GM19463 (cell line): ENCODE data around the gene ZBTB42.
"Not testable (repeated sequence)": the region's sequence is repeated elsewhere in the genome, so short reads cannot be mapped to it uniquely, and the experiment has no call there.

Experiments used
- ATAC-seq: cut with Tn5 transposase; IDR thresholded peaks from one replicate; pipeline ENCODE4 v1.9.1; 2021; ENCODE audit warnings: mild to moderate bottlenecking, moderate library complexity; ENCODE audit not compliant: unreplicated experiment

Gene ZBTB42

DNA sequence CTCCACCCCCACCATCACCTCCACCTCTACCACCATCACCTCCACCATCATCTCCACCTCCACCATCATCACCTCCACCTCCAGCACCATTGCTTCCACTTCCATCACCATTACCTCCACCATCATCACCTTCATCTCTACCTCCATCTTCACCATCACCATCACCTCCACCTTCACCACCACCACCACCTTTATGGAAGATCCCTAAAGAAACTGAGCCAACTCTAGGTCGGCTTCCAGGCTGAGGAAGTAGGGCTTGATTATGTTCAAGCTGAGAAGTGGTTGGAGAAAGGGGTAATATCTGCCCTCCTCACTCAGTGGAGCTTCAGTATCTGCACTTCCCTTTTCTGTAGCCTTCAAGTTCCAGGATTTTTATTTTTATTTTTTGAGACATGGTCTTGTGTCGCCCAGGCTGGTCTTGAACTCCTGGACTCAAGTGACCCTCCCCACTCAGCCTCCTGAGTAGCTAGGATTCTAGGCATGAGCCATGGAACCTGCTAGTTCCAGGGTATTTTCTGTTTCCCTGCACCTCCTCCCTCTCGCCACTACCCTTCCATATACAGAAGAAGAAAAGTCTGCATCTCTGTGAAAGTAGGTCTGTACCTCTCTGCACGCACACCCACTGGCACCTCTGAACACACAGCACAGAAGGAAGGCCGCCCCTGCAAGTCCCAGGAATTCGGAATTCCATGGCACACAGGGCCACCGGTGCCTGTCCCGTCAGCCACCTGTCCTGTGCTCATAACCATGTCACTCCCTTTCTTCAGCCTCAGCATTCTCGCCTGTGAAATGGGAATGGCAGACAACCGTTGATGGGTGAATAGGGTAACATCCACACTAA lies 5.9 kb downstream of the ZBTB42 start:
- ATAC-seq: no peak

DNA sequence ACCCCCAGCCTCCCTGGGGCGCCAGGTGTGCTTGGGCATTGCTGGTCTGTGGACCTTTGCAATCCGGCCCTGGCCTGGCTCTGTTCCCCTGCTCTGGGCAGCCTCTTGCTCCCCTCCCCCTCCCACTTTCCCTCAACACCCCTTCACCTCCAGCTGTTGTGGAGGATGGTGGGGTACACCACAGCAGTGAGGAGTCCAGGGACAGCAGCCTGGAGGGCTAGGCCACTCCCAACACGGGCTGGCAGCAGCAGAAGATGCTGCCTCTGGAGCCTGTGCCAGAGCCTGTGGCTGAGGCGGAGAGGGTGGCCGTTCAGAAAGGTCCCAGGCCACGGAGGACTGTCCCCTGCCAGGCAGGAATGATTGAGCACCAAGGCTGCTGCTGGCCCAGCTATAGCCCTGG lies 7.6 kb downstream of the ZBTB42 start:
- ATAC-seq: no peak

DNA sequence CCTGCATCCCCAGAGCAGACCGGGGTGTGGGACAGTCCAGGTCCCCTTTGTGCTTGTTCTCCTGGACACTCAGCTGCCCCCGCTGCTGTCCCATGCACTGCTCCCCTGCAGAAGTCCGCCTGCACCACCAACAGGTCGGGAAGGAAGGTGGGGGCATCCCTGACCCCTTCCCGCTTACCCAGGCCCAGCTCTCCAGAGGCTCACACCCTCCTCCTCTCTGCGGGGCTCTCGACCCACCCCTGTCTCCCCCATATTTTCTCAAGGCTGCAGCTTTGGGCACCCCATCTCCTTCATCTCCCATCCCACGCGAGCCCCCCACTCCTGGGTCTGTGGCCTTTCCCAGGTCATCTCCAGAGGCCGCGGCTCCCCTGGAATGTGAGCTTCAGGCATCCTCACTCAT lies 9.4 kb downstream of the ZBTB42 start:
- no peak for ATAC-seq

- no peak for ATAC-seq
Measured at GRCh38 chr14:104813286-104813685, 12.4 kb downstream of the ZBTB42 start.

DNA sequence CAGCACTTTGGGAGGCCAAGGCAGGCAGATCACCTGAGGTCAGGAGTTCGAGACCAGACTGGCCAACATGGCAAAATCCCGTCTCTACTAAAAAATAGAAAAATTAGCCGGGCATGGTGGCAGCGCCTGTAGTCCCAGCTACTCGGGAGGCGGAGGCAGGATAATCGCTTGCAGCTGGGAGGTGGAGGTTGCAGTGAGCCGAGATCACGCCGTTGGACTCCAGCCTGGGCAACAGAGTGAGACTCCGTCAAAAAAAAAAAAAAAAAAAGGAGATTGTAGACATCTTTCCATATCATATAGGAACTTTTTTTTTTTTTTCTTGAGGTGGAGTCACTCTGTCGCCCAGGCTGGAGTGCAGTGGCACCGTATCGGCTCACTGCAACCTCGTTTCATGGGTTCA lies 13.8 kb downstream of the ZBTB42 start:
- ATAC-seq: not testable (repeated sequence)

DNA sequence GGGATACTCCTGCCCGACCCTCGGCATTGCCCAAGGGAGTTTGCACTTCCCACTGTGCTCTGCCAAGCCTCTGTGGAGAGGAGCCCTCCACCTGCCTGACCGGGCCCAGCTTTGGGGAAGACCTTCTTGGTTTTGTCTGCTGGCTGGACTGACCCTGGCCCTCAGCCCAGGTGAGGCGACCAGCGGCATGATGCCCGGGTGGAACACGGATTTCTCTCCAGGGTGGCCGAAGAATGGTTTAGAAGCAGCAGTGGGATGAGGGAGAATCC lies 15.6 kb downstream of the ZBTB42 start:
- no peak for ATAC-seq

GRCh38 chr14:104817930-104818713 lies 17.2 kb downstream of the ZBTB42 start:
- ATAC-seq: no peak

DNA sequence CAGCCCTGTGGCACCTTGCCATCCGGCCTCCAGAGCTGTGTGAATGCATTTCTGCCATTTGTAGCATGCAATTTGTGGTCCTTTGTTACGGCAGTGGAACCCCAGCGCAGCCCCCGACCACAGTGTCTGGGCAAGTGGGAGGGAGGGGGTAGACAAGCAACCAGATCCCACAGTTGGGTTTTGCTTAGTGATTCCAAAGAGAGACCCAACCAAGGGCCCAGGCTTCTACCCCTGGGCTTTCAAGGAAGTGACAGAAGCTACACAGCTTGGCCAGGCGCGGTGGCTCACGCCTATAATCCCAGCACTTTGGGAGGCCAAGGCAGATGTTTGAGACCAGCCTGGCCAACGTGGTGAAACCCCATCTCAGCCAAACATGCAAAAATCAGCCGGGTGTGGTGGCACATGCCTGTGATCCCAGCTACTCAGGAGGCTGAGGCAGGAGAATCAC lies 17.8 kb downstream of the ZBTB42 start:
- ATAC-seq: no peak

GRCh38 chr14:104819361-104819781 lies 18.5 kb downstream of the ZBTB42 start:
- no peak for ATAC-seq

DNA sequence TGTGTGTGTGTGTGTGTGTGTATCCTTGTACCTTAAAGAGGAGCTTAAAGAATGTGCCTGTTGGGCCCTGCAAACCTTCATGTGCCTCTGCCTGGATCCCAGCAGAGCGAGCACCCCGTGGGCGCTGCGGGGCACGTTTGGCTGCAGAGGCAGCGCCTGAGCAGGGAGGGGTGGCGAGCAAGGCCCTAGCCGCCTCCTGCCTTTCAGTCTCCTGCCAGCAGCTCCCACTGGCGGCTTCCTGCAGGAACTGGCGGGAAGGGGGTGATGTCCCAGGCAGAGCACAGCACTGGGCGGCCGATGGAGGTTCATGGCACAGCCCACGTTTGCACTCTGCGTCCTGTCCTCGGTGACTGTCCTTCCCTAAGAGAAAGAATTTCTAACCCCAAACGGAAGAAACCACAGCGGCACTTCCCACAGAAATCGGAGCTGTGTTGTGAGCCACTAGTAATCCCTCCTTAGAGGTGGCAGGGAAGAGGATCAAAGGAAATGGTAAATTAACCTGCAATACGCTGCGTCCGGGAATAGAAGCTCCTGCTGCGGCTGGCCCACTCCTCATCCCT lies 19.8 kb downstream of the ZBTB42 start:
- ATAC-seq: no peak

- ATAC-seq: no peak
Measured at GRCh38 chr14:104821229-104821945, 20.5 kb downstream of the ZBTB42 start.

- no peak for ATAC-seq
Measured at GRCh38 chr14:104821971-104822608, 21.2 kb downstream of the ZBTB42 start.

DNA sequence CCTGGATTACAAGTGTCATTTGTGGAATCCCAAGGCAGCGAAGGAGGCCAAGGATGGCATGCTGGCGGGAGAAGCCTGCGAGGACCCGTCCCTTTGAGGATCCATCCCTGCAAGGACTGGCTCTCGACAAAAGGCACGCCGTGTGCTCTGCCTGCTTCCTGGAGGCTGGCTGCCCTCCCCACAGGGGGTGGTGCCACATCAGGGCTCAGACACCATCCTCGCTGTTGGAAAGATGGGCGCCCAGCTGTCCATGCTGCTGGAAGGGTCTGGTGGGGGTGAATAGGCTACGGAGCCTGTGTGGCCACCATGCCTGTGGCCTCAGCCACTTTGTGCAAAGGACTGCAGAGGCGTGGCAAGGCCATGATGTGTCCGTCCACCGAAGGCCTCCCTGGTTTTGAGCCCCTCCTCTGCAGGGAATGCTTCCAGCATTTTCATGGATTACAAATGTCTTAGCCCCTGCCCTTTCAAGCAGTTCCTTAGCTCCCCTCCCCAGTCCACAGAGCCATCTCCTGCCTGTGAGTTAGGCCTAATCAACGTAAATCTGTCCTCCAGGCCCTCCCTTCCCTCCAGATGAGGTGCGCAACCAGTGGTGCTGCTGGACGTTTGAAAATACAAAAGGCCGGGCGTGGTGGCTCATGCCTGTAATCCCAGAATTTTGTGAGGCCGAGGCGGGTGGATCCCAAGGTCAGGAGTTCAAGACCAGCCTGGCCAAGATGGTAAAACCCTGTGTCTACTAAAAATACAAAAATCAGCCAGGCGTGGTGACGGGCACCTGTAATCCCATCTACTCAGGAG lies 22.1 kb downstream of the ZBTB42 start:
- ATAC-seq: no peak

DNA sequence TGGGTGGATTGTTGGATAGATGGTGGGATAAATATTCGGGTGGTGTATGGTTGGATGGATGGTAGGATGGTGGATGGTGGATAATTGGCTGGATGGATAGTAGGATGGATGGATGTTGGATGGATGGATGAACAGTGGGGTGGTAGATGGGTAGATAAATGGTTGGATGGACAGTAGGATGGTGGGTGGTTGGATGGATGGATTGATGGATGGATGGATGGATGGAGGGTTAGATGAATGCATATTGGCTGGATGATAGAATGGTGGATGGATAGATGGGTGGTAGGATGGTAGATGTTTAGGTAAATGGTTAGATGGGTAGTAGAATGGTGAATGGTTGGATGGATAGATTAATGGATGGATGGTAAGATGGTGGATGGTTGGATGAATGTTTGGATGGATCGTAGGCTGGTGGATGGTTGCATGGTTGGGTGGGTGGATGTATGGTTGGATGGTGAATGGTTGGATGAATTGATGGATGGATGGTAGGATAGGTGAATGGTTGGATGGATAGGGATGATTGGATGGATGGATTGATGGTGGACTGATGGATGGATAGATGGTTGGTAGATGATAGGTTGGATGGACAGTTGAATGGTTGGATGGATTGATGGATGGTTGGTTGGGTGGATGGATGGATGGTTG lies 23.6 kb downstream of the ZBTB42 start:
- ATAC-seq: no peak

GRCh38 chr14:104826189-104826860 lies 25.4 kb downstream of the ZBTB42 start:
- ATAC-seq: peak; percentile 74

DNA sequence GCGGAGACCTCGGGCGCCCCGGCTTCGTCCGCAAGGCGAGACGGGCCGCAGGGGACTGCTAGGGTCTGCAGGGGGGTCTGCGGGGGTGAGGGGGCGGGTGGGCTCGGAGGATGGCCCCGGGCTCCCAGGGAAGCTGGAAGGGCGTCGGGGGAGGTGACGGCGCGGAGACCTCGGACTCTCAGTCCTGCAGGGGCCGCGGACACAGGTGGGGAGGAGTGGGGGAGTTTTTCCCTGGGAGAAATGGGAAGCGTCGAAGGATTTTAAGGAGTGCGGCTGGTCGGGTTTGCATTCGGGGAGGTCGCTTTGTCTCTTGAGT lies 25.9 kb downstream of the ZBTB42 start:
- ATAC-seq: no peak

DNA sequence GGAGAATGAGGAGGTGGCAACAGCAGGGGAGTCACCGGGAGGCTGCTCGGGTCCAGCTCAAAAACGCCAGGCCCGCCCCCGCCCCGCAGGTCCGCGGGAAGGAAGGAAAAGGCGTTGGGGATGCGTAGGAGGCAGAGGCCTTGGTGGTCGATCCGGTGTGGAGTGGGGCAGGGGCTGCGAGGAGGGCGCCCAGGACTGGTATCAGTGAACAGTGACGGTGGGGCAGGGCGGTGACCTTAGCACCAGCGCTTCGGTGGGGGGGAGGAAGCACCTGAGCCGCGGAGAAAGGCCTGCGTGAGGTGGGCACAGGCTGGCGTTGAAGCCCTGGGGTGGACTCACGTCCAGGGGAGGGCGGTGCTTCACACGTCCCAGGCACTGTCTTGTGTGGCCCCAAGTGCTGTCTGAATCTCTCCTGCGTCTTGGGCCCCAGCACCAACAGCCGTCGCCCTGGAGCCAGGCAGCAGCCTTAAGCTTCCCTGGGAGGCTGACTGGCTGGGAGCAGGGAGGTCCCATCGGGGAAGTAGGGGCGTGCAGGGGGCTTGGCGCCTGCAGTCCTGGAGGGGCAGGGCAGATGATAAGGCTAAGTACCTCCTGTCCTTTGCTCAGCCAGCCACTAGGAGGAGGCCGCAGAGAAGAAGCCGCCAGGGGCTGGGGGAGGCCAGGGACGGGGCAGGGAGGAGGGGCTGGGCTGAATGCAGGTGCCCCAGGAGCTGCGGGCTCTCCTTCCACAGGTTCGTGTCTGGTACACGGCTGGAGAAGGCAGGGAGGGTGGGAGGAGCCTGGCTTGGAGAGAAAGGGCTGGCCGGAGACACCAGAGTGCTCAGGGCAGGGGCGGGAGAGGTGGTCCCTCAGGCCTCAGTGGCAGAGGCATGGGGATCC lies 26.5 kb downstream of the ZBTB42 start:
- ATAC-seq: no peak

- ATAC-seq: no peak
Measured at GRCh38 chr14:104830781-104831180, 29.9 kb downstream of the ZBTB42 start.
